Stimulated activated CD8-positive, alpha-beta memory T cell treated with anti-CD3 and anti-CD28 coated beads, Interleukin-4, amount 100 ng/mL, for 48 hours (primary cell): Measurements from ENCODE around the gene TINAG.

Source experiments
- DNase-seq: peaks from one replicate; pipeline ENCODE4 v3.0.0-alpha.2; 2020

The TINAG gene, protein sequence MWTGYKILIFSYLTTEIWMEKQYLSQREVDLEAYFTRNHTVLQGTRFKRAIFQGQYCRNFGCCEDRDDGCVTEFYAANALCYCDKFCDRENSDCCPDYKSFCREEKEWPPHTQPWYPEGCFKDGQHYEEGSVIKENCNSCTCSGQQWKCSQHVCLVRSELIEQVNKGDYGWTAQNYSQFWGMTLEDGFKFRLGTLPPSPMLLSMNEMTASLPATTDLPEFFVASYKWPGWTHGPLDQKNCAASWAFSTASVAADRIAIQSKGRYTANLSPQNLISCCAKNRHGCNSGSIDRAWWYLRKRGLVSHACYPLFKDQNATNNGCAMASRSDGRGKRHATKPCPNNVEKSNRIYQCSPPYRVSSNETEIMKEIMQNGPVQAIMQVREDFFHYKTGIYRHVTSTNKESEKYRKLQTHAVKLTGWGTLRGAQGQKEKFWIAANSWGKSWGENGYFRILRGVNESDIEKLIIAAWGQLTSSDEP

DNA sequence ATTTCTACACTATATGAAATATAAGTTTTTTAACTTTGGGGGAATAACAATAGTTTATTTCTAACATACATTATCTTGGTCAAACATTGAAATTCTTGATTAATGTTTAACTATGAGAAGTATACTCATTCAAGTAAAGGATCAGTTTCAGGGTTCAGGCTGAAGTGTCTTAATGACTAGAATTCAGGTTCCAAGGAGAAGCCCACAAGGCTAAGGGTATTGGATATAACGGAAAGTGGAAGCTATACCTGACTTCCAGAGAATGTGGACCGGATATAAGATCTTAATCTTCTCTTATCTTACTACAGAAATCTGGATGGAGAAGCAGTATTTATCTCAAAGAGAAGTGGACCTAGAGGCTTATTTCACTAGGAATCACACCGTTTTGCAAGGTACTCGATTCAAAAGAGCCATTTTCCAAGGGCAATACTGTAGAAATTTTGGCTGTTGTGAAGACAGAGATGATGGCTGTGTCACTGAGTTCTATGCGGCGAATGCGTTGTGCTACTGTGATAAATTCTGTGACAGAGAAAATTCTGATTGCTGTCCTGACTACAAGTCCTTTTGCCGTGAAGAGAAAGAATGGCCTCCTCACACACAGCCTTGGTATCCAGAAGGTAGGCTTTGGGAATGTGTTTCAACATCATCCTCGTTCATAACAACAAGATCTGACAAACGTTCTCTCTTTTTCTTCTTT, at the start of gene TINAG:
Gene TINAG, plus strand, starts transcription at position 153 of the 697 bp plus-strand sequence. Its CDS starts 110 bp downstream, at position 263.
- no peak for DNase-seq

DNA sequence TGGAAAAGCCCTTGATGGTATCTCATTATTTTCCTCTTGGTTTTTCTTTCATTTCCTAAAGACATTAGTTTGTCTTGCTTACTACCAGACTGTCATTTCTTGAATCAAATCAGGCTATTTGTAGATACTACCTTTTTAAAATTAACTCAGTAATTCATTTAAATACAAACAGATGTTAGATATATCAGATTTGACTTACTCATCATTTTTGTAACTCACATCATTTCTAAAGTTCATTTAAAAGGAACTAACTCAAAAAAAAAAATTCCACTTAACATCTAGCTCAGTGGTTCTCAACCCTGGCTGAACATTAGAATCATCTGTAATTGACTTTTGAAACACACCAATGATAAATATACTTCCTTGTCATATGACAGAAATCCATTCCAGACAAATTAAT, 48.2 kb upstream of the TINAG start:
- no peak for DNase-seq

DNA sequence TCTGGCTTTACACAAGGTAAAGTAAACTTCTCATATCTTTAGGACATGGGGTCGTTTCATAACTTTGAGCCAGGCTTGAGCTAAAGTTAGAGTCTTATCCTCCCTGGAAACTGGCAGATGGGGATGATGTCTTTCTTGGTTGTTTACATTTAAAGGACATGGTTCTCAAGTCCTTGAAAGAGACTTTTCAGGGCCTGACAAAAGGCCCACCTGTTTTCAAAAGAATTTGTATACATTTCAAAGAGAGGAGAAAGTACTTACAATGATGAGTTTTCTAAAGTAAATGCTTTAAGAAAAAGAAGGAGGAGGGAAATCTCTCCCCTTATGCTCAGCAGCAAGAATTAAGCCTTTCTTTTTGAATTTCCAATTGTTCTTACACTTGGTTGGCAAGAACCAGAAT, 45.7 kb upstream of the TINAG start:
- DNase-seq = no peak

DNA sequence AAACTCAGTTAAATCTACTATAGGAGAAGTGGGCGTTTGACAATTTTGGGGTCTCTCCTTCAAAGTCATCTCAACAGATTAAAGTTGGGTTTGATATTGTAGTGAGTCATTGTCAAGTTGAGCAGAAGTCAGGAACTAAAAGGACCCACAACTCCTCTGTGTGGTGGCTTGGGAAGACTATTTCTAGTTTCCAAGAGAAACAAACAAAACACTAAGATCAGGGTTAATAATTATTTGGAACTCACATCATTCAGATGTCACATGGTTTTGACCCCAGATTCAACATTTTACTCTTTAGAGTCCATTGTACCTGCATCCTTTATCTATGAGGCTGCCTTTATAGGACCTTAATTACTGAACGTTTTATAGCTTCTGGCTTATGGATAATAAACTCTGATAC, 45.3 kb upstream of the TINAG start:
- no peak for DNase-seq

DNA sequence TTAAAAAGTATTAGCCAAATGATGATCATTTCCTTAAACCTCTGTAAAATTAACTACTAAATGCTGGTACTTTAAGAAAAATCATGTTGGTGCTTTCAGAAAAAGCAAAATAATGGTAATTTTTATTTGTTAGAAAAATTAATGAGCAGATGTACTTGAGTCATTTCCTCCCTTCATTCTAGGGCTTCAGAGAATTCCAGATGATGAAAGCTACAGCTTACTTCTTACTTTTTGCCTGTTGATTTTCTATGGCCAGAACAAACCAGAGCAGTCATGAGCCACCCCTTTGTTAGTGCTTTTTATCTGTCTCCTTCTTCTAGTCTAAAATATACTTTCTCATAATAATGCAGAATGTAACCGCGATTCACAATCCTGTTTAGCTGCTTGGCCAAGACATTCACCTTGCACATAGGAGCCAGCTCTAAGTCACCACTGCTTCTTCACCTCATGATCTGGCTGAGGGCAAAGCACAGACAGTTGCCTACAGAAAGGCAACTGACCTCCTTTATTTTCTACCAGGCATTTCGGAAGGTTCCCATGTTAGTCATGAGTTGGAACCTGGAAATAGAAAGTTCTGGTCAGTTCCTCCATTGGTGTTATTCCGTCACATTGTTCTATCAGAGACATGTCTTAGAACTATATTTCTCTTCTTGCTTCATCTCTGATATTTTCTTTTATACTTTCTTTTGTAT, 43.5 kb upstream of the TINAG start:
- no peak for DNase-seq

DNA sequence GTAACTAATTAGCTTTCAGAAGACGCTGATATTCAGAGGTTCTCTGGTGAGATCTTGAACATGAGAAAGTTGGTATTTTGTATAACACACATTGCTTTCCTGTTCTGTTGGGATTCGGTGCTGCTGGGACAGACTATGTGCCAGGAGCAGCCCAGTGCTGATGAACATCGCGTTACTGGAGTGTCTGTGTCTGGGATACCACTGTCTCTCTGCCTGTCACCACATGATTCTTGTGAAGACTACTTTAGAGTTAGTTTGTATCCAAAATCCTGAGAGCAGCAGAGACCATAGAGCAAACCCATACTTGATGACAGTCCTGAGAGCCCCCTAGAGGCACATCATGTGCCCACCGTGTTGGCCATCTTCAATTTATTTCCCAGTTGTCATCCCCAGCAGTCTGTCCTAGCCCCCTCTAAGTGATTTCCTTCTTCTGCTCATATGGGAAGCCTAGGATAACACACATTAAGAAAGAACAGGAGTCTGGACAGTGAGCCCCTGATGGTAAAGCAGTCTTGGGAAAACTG, 41.8 kb upstream of the TINAG start:
- no peak for DNase-seq

DNA sequence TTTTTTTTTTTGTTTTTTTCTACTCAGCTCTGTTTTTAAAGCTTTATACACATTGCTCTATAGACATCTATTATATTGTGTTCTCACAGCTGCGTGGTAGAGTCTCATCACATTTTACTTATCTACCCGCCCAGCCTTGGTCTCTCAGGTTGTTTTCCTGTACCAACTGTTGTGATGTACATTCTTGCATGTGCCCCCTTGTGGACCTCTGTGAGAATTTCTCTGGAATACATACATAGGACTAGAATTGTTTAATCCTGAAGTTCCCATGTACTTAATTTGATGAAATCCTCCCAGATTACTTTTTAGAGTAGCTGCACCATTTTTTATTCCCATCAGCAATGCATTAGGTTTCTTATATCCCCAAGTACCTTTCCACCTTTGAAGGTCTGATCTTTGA, 40.4 kb upstream of the TINAG start:
- DNase-seq = no peak

DNA sequence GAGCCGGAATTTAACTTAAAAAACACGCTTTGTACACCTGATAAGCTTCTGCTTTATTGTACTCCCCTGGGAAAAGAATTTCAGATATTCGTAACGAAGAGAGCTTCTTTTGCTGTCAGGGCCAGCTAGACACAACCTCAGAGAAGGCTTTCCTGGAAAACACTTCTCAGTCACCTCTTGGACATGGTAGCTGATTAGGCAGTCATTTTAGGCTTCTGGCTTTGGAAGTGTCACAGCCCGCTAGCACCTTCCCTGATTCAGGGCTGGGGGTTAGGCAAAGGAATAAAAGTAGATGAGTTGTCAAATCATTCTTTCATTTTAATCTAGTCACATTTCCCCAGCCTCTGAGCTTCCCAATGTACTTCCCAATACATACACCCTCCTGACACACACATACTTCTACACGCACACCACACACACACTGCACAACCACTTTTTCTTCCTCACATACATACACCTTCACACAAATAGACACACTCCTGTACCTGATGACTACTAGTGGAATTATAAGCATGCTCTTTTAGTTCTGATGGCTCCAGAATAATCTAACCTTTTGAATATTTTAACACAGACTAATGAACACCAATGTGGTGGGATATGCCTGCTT, 34.9 kb upstream of the TINAG start:
- DNase-seq = no peak

DNA sequence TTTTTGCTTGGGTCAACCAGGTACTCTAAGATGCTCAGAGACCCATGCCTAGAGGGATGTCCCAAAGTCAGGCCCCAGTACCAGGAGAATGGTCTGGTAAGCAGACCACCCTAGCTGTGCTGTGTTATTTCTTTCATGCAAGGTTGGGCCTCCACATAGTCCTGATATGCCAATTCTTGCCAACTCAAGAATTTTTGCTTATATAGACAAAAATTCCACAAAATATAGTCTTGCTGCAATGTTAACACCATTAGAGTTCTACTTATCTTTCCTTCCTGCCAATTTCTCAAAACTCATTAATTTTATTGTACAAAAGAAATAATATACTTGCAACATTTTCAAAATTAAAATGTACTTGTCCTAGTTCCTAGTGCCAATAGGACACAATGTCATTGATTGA, 33.9 kb upstream of the TINAG start:
- DNase-seq = no peak

DNA sequence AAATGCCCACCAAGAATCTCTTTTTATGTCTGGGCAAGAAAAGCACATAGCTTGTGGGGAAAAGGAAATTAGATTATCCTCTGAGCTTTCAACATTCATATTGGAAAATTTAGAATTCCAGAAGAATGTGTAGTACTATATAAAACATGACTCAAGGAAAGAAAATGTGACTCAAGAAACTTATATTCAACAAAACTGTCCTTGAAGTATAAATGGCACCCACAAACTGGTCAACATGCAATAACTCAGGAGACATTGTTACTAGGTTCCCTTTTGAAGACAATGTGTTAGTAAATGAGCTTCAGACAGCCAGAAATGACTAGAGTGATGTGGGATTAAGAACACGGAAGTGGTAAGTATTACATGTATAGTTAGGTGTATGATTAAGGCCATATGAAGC, 26.1 kb upstream of the TINAG start:
- no peak for DNase-seq

DNA sequence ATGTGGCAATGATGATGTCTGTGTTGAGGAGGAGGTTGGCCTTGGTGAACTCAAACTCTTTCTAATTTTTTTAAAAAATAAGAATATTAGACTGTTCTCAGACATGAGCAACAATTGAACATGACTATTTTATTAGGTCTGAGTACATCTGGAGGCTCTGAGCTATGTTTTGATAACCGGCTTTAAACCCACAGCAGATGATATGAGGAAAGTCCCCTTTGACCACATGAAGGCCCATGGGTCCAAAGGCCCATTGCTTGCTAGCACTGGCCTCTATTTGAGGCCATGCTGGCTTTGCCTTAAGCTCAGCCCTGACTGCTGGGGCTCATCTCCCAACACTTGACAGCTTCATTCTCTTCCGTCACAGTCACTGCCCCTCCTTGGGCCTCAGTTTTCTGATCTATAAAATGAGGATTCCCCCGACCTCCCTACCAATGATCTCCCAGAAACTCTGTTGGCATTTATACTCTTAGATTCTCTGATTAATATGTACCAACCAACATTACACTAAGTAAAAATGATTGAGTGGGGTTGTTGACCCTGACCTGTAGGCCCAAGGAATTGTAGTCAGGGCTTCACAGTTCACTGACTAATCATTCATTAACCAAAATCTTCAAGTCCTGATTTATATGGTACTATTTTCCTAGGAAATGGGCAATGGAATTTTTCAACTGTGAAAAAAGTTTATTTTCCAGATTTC, 23.9 kb upstream of the TINAG start:
- DNase-seq = no peak

DNA sequence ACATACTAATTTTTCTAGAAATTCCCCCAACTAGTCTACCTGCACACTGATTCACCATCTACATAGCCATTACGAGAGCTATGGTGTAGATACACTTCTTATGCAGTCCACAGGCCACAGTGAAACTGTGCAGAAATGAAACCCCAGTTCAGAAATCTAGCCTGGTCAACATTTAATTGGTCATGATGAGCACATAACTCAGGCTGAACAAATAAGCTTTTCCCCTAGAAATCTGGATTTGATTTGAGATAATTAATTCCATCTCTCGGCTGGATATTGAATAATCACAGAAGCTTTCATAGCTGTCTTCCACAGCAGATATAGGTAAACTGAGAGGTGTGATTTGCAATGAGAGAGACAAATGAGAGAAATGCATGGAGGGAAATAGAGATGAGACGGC, 22.6 kb upstream of the TINAG start:
- no peak for DNase-seq

DNA sequence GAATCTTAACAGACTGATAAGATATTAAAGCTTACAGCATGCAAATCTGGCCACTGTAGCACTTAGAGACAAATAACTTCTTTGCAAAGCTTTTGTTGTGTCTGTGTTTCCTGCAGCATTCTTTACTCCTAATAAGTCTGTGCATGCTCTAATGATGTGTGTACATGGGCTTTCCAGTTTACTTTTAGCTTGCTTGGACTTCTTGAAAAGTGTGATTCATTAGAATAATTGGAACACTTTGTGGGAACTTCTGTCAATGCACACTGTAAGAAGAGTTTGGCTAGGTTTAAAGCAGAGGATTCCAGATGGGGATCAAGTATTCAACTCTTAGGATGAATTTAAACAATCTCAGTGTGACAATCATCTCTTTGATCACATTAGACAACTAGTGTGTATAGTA, 22.1 kb upstream of the TINAG start:
- no peak for DNase-seq

DNA sequence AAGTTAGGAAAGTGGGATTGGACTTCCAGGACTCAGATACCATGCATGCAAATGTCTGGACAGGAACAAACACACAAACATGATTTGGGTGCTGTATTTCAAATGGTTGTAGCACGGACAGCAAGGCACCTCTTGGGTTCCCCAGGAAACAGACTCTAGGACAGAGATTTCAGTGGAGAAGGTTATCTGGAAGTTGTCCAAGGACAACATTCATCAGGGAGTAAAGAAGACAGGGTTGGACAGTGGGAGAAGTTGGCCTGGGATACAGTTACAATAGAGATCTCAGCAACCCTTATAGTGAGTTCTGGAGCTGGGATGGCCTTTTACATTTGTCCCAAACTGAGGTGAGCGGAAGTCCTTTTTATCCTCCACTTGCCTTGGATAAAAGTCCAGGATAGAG, 19.8 kb upstream of the TINAG start:
- DNase-seq = no peak

DNA sequence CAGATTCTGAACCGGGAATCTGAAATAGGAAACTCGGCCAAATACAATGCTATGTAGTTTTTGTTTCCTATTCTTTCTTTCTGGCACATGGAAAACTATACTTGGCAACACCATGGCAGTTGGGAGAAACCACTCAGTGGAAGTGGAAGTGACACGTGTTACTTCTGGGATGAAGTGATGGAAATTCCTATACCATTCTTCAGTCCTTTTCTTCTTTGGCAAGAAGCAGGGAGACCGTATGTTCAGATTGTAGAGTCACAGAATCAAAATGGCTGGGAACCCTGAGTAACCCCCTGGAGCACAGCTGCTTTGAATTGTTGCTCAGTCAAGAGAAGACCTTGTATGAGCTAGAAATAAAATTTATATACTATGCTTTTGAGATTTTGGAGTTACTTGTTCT, 18.8 kb upstream of the TINAG start:
- no peak for DNase-seq

DNA sequence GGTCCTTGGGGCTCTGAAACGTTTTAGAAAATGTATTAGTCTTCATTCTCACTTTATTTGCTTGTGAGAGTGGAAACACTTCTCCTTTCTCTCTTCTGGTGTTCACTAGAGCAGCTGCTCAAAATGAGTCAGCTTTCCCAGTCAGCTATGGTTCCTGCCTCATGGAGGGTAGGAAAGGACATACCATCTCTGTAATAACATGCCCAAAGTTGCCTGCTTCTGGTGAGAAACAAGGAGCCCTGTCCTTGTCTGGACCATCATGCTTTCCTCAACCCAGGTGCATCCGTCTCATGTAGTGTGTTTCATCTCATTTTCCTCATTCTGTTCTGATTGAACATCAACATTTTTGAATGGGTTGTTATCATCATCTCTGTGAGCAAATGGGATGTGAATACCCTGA, 17.1 kb upstream of the TINAG start:
- no peak for DNase-seq

DNA sequence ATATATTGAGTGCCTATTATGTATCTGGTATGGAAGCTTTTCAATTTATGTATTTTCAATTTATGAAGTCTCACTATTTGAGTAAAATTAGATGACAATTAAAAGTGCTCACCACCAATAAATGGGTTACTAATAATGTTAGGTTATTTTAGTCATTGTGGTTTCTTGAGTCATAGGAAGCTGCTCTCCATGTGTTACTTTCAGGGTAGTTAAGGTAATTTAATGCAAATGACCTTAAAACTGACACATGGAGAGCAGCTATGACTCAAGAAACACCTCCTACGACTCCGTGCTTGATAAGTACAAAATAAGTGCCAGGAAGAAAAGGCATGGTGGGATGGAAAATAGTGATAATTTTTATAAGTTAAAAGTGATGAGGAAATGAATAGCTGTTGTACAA, 16.5 kb upstream of the TINAG start:
- no peak for DNase-seq

DNA sequence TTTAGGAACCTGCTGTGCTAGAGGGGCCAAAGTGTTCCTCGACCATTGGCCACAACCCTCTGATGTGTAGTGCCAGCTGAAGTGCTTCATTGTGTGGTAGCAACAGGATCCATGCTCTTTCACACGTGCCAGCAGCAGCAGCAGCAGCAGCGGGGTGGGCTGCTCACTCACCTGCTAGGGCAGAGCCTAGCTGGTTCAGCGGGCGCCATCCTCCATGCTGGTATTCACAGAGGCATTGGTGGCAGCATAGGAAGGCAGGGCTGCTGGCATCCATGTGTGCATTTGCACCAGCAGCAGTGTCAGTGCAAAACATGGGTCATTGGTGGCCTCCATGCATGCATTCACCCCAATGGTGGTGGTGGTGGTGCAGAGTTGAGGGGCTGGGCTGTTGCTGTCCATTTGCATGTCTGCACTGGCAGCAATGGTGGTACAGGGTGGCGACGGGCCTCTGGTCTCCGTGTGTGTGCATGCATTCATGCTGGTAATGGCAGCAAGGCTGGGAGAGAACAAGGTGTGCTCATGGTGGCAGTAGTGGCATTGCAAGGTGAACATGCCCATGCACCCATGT, 13.2 kb upstream of the TINAG start:
- DNase-seq = no peak

DNA sequence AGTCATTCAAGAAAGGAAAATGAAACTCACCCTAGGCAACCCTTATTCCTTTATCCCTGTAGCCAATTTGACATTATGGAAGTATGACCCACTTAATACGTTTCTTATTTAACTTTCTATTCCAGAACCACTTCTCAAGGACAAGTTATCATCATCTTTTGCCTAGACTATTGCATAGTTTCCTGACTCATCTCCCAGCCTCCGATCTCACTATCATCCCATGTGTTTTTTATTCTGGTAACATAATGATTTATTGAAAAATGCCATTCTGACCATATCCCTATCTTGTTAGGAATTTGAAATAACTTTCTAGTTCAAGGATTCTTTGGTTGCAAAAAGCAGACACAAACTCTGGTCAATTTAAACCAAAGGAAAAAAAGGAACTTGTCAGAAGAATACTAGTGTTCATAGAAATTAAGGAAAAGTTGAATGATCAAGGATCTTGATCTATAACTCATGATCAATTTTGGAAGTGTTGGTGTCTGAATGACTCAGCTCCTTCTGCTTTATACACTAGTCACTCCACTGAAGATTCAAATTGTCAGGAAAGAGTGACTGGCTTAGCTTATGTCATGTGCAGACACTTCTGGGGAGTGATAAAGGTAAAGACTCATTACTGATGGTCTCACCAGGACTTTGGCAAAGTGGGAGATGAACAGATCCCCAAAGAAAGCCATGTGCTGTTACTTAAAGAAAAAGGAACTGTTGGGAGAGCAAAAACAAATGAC, 8.5 kb upstream of the TINAG start:
- DNase-seq = no peak

DNA sequence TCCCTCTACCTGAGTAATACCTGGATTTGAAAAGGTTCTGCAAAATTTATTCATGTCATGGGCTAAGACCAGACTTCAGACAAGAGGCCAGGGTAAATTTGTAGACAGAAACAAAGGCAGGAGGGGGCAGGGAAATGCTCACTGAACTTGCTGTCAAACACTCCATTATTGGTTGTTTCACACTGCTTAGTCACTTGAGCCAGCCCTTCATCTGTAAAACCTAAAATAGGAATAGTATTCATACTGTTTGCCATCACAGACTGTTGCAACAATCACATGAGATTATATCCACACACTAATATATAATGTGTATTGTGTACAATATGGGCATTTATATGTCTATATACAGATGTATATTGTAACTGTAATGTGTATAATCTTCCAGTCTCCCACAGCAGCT, 6.5 kb upstream of the TINAG start:
- DNase-seq = no peak

DNA sequence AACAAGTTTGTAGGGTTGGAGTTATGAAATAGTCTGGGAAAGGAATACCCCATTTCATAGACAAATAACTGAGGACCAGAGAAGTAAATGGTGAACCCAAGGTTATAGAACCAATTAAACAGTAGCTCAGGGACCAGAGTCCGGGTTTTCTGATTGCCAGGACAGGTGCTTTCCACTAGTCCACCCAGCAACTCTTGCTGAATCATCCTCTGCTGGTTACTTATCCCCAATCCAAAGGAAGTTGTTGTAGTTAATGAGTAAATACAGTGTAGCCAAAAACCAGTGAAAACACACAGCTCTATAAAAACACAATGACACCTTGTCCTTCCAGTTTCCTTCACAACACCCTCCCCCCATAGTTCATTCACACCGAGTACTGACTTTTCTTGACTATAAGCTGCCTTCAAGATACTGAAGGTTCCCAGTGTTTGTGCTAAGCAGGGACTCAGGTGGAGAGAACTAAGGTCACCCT, 766 bp upstream of the TINAG start:
- no peak for DNase-seq

DNA sequence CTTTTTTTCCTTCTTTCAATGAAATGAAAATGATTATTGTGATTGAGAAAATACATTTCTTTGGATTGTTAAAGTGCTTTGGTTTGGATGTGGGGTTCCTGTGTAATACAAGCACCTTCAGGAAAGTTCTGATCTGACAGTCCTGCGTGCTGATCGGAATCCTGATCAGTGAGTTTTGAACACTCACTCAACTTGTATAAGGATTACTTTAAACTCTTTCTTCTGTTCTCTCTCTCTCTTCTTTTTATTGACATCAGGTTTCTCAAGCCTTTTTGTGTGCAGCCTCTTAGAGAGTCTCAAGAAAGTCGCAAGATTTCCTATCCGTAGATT, 710 bp downstream of the TINAG start:
- DNase-seq = no peak
